SU-DHL-6 (cell line): ENCODE results near the gene KITLG.

ENCODE experiments used
- H2AFZ ChIP-seq: fragments of 200-600 bp; sonication (generic); 2 replicates; pipeline ENCODE4 v1.6.1; 2014; ENCODE audit warnings: low read depth, mild to moderate bottlenecking, moderate library complexity, mixed read lengths, antibody characterized with exemption, low read length; ENCODE audit not compliant: severe bottlenecking
- H3F3A ChIP-seq: fragments of 200-600 bp; shearing (Covaris generic); 2 replicates; pipeline ENCODE4 v1.6.0; 2016; ENCODE audit warnings: antibody characterized with exemption, mild to moderate bottlenecking; ENCODE audit not compliant: insufficient read depth
- H3K27ac ChIP-seq: fragments of 200-600 bp; sonication (generic); 2 replicates; pipeline ENCODE4 v1.5.1; 2016; ENCODE audit warnings: low read depth, mild to moderate bottlenecking, low read length, moderate library complexity, mixed read lengths
- H3K27me3 ChIP-seq: fragments of 200-600 bp; sonication (generic), shearing (Covaris generic); 2 replicates; pipeline ENCODE4 v1.6.0; 2014; ENCODE audit warnings: mild to moderate bottlenecking, low read length
- H3K36me3 ChIP-seq: fragments of 200-600 bp; sonication (generic); 2 replicates; pipeline ENCODE4 v1.6.1; 2014; ENCODE audit warnings: mild to moderate bottlenecking, low read length, mixed read lengths
- H3K4me2 ChIP-seq: fragments of 300-600, 200-600 bp; shearing (Covaris generic), sonication (generic); 2 replicates; pipeline ENCODE4 v1.6.0; 2014; ENCODE audit warnings: low read length, low read depth, mild to moderate bottlenecking; ENCODE audit not compliant: poor library complexity, severe bottlenecking
- H3K4me3 ChIP-seq: fragments of 200-600 bp; sonication (generic); 2 replicates; pipeline ENCODE4 v1.5.1; 2014; ENCODE audit warnings: antibody characterized with exemption, low read length, mild to moderate bottlenecking, mixed read lengths; ENCODE audit not compliant: insufficient read depth, poor library complexity, severe bottlenecking
- H3K79me2 ChIP-seq: fragments of 200-600 bp; sonication (generic); 2 replicates; pipeline ENCODE4 v1.6.1; 2014; ENCODE audit warnings: mild to moderate bottlenecking, low read length, moderate library complexity; ENCODE audit not compliant: insufficient read depth
- H3K9ac ChIP-seq: fragments of 200-600 bp; sonication (generic); 2 replicates; pipeline ENCODE4 v1.7.0; 2014; ENCODE audit warnings: mild to moderate bottlenecking, low read length
- H3K9me2 ChIP-seq: fragments of 200-600 bp; sonication (generic); replicated peaks from 2 replicates; pipeline ENCODE4 v1.6.1; 2014; ENCODE audit warnings: low read length; ENCODE audit not compliant: insufficient read depth
- H3K9me3 ChIP-seq: fragments of 200-600 bp; sonication (generic); 2 replicates; pipeline ENCODE4 v1.6.1; 2014; ENCODE audit warnings: low read length, mixed read lengths; ENCODE audit not compliant: insufficient read depth
- H4K20me1 ChIP-seq: fragments of 200-600 bp; sonication (generic); 2 replicates; pipeline ENCODE4 v1.6.1; 2014; ENCODE audit warnings: low read depth, mild to moderate bottlenecking, antibody characterized with exemption, low read length, moderate library complexity, mixed read lengths
- CTCF ChIP-seq: fragments of 200-600 bp; sonication (generic); IDR thresholded peaks from one replicate; pipeline ENCODE4 v1.5.1; 2017; ENCODE audit warnings: antibody characterized with exemption, mild to moderate bottlenecking, low read length, moderate library complexity; ENCODE audit not compliant: insufficient read depth, poor library complexity, severe bottlenecking
- EZH2phosphoT487 ChIP-seq: fragments of 200-600 bp; sonication (generic), shearing (Covaris generic); conservative IDR thresholded peaks from 2 replicates; pipeline ENCODE4 v1.6.1; 2018; ENCODE audit warnings: mild to moderate bottlenecking, antibody characterized with exemption, low read length, moderate library complexity, mixed read lengths

The KITLG gene

GRCh38 chr12:88546226-88546625 is 34.0 kb downstream of the KITLG start:
- no peaks in the 10 kb centered on the region for H4K20me1 ChIP-seq
- no peaks in the 10 kb centered on the region for H3K27me3 ChIP-seq
- no peak overlapping the region for H3K4me2 ChIP-seq
- TF ChIP-seq CTCF: no peak
- TF ChIP-seq EZH2phosphoT487: no peak
- no peak overlapping the region for H2AFZ ChIP-seq
- H3K36me3 ChIP-seq: no peaks in the 10 kb centered on the region
- no peaks in the 10 kb centered on the region for H3F3A ChIP-seq
- H3K9me2 ChIP-seq: no peaks in the 10 kb centered on the region
- H3K9ac ChIP-seq: no peak overlapping the region
- no peaks in the 10 kb centered on the region for H3K79me2 ChIP-seq
- H3K9me3 ChIP-seq: no peaks in the 10 kb centered on the region
- no peak overlapping the region for H3K27ac ChIP-seq
- H3K4me3 ChIP-seq: no peak overlapping the region

GRCh38 chr12:88544991-88545980 is 35.0 kb downstream of the KITLG start:
- no peaks in the 10 kb centered on the region for H3K27me3 ChIP-seq
- no peaks in the 10 kb centered on the region for H3F3A ChIP-seq
- no peaks in the 10 kb centered on the region for H3K9me2 ChIP-seq
- H3K9me3 ChIP-seq: no peaks in the 10 kb centered on the region
- H4K20me1 ChIP-seq: no peaks in the 10 kb centered on the region
- H3K36me3 ChIP-seq: no peaks in the 10 kb centered on the region
- no peak overlapping the region for H3K4me3 ChIP-seq
- no peak overlapping the region for H3K9ac ChIP-seq
- no peak overlapping the region for H3K27ac ChIP-seq
- H2AFZ ChIP-seq: no peak overlapping the region
- no peak overlapping the region for H3K4me2 ChIP-seq
- H3K79me2 ChIP-seq: no peaks in the 10 kb centered on the region
- TF ChIP-seq CTCF (no peak), EZH2phosphoT487 (no peak)

- Histone ChIP-seq H3K79me2 (no peaks in the 10 kb centered on the region), H3K9ac (no peak overlapping the region), H3K27ac (no peak overlapping the region), H3K9me2 (no peaks in the 10 kb centered on the region), H3K27me3 (no peaks in the 10 kb centered on the region), H3K36me3 (no peaks in the 10 kb centered on the region), H3K9me3 (no peaks in the 10 kb centered on the region), H3F3A (no peaks in the 10 kb centered on the region), H2AFZ (no peak overlapping the region), H3K4me2 (no peak overlapping the region), H4K20me1 (no peaks in the 10 kb centered on the region), H3K4me3 (no peak overlapping the region)
- TF ChIP-seq EZH2phosphoT487: no peak
- no peak for TF ChIP-seq CTCF
These were observed 40.4 kb downstream of the KITLG start for GRCh38 chr12:88539893-88540292.
